HepG2 (cell line): Measurements from ENCODE around the gene PCNT. TPM values are rescaled to one million over a fixed set of nuclear protein-coding genes. Genes with fewer than 3 reads are reported as not detected.

ENCODE experiments used
- HMGA1 ChIP-seq: sonication (generic); formaldehyde crosslinking; conservative IDR thresholded peaks from 2 replicates; pipeline ENCODE4 v1.4.0; 2020; ENCODE audit warnings: missing genetic modification reagents
- NCOA1 ChIP-seq: sonication (generic); formaldehyde crosslinking; IDR thresholded peaks from 2 replicates; pipeline ENCODE4 v1.9.0; 2021; ENCODE audit warnings: missing genetic modification reagents
- SMYD3 ChIP-seq: sonication (generic); formaldehyde crosslinking; IDR thresholded peaks from 2 replicates; pipeline ENCODE4 v1.8.1; 2023; ENCODE audit warnings: mild to moderate bottlenecking, missing genetic modification reagents
- TBX2 ChIP-seq: sonication (generic); formaldehyde crosslinking; IDR thresholded peaks from 2 replicates; pipeline ENCODE4 v1.5.0; 2020; ENCODE audit warnings: missing genetic modification reagents, mild to moderate bottlenecking, borderline replicate concordance
- TGIF2 ChIP-seq: IDR thresholded peaks from 2 replicates; pipeline ENCODE4 v1.6.1; 2016; ENCODE audit warnings: control low read depth, missing compliant biosample characterization
- ZNF496 ChIP-seq: sonication (generic); formaldehyde crosslinking; IDR thresholded peaks from 2 replicates; pipeline ENCODE4 v1.8.1; 2023; ENCODE audit warnings: mild to moderate bottlenecking, moderate library complexity, missing genetic modification reagents; ENCODE audit not compliant: insufficient replicate concordance
- ZNF563 ChIP-seq: sonication (generic); formaldehyde crosslinking; IDR thresholded peaks from 2 replicates; pipeline ENCODE4 v1.8.0; 2022; ENCODE audit warnings: mild to moderate bottlenecking, moderate library complexity, missing genetic modification reagents
- ZNF564 ChIP-seq: sonication (generic); formaldehyde crosslinking; IDR thresholded peaks from 2 replicates; pipeline ENCODE4 v1.8.1; 2023; ENCODE audit warnings: mild to moderate bottlenecking, missing genetic modification reagents
- ZNF674 ChIP-seq: sonication (generic); formaldehyde crosslinking; IDR thresholded peaks from 2 replicates; pipeline ENCODE4 v1.5.0; 2020; ENCODE audit warnings: low read depth, mild to moderate bottlenecking, missing genetic modification reagents
- ZSCAN31 ChIP-seq: sonication (generic); formaldehyde crosslinking; IDR thresholded peaks from 2 replicates; pipeline ENCODE4 v1.5.0; 2020; ENCODE audit warnings: low read depth, mild to moderate bottlenecking, missing genetic modification reagents
- polyA plus RNA-seq, 8 experiments: library from polyadenylated mRNA; depleted of rRNA in 3 of 8; stranded (reverse) in 7 of 8; unstranded in 1 of 8; fragments of >200 nt; fragmentation: Illumina TruSeq in 4 of 8; extraction: Trizol in 4 of 8; gene quantifications; 2 replicates each; pipeline versions ENCODE4 v1.2.1 to v1.2.3, GENCODE V29; 2011 to 2016; ENCODE audit warnings: low read depth in 4 of 8, missing spikeins in 1 of 8, mixed read lengths in 1 of 8; ENCODE audit not compliant: insufficient read depth in 1 of 8
- total RNA-seq, 5 experiments: library from RNA; depleted of rRNA; stranded (reverse); fragments of >200 nt; fragmentation: Illumina TruSeq; extraction: Trizol; gene quantifications; 2 replicates each; pipeline ENCODE4 v1.2.3, GENCODE V29; 2016; ENCODE audit warnings: low read depth in 1 of 5
- TF ChIP-seq, protein P1 (sequence below): fragments of 450-650 bp; IDR thresholded peaks from 2 replicates; pipeline ENCODE4 v1.6.1; 2017; ENCODE audit warnings: mild to moderate bottlenecking
- TF ChIP-seq, protein P2 (sequence below): sonication (generic); formaldehyde crosslinking; IDR thresholded peaks from 2 replicates; pipeline ENCODE4 v1.5.0; 2020; ENCODE audit warnings: missing genetic modification reagents
- TF ChIP-seq, protein P3 (sequence below): sonication (generic); formaldehyde crosslinking; IDR thresholded peaks from 2 replicates; pipeline ENCODE4 v1.5.1; 2020; ENCODE audit warnings: missing genetic modification reagents, mild to moderate bottlenecking, borderline replicate concordance
- TF ChIP-seq, protein P4 (sequence below): sonication (generic); formaldehyde crosslinking; IDR thresholded peaks from 2 replicates; pipeline ENCODE4 v1.5.0; 2020; ENCODE audit warnings: mild to moderate bottlenecking, missing genetic modification reagents
- TF ChIP-seq, protein P5 (sequence below): sonication (generic); formaldehyde crosslinking; conservative IDR thresholded peaks from 2 replicates; pipeline ENCODE4 v1.8.1; 2023; ENCODE audit warnings: missing genetic modification reagents
- TF ChIP-seq, protein P6 (sequence below): sonication (generic); formaldehyde crosslinking; IDR thresholded peaks from 2 replicates; pipeline ENCODE4 v1.8.0; 2023; ENCODE audit warnings: mild to moderate bottlenecking, missing genetic modification reagents

Gene PCNT
- total and polyA plus RNA-seq, 2 of the 13 experiments (the other 11 are each of a cell fraction or from before 2014, with no cell fraction given), result 5.6 to 12.4 TPM

DNA sequence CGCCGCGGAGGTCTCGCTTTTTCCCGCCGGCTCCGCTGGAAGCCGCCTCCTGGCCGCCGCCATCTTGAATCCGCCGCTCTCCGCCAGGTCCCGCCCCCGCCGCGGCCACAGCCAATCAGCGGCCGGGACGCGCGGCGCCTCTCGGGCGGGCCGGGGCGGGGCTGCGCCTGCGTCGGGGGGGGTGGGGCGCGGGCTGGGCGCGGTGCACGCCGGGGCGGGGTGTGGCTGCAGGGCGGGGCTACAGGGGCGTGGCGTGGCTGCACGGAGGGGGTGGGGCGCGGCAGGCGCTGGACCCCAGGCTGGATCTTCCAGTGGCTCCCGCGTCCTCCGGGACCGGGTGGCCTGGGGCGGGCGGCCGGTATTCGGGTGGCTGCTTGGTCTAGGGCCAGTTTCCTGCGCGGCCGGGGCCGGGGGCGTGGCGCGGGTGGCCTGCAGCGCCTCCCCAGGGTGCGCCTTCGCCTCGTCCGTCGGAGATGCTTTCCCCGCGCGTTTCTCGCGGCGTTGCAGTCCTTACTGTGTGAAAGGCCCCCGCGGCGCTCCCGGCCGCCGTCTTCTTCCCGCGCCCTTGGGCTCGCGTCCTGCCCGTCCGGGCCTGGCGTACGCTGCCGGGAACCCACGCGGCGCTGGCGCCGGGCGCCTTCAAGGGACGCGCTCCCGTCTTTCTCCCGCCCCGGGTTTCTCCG is 575 bp downstream of the PCNT start (continued):
- TF ChIP-seq, protein P1, sequence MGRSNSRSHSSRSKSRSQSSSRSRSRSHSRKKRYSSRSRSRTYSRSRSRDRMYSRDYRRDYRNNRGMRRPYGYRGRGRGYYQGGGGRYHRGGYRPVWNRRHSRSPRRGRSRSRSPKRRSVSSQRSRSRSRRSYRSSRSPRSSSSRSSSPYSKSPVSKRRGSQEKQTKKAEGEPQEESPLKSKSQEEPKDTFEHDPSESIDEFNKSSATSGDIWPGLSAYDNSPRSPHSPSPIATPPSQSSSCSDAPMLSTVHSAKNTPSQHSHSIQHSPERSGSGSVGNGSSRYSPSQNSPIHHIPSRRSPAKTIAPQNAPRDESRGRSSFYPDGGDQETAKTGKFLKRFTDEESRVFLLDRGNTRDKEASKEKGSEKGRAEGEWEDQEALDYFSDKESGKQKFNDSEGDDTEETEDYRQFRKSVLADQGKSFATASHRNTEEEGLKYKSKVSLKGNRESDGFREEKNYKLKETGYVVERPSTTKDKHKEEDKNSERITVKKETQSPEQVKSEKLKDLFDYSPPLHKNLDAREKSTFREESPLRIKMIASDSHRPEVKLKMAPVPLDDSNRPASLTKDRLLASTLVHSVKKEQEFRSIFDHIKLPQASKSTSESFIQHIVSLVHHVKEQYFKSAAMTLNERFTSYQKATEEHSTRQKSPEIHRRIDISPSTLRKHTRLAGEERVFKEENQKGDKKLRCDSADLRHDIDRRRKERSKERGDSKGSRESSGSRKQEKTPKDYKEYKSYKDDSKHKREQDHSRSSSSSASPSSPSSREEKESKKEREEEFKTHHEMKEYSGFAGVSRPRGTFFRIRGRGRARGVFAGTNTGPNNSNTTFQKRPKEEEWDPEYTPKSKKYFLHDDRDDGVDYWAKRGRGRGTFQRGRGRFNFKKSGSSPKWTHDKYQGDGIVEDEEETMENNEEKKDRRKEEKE, result no peak
- TF ChIP-seq, protein P2, sequence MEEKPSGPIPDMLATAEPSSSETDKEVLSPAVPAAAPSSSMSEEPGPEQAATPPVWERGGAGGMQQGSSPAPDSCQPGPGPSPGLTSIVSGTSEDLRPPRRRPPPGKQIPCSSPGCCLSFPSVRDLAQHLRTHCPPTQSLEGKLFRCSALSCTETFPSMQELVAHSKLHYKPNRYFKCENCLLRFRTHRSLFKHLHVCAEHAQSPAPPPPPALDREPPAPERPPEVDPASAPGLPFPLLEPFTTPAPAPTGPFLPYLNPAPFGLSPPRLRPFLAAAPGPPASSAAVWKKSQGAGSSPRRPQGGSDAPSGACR (CRISPR knock-in tag), result no peak
- TF ChIP-seq TGIF2 (CRISPR knock-in tag) (no peak; the same call in 1 of the 2 replicates), ZNF674 (CRISPR knock-in tag) (no peak), ZSCAN31 (CRISPR knock-in tag) (0 out of 2 replicates have a peak, but pooled peaks have one; percentile 67), NCOA1 (CRISPR knock-in tag) (peak; percentile 42; the same call in 1 of the 2 replicates), TBX2 (CRISPR knock-in tag) (0 out of 2 replicates have a peak, but pooled peaks have one; percentile 30), ZNF563 (peak; percentile 73; the same call in 1 of the 2 replicates), ZNF564 (CRISPR knock-in tag) (peak; percentile 50; the same call in 1 of the 2 replicates), HMGA1 (CRISPR knock-in tag) (no peak), ZNF496 (CRISPR knock-in tag) (no peak), SMYD3 (CRISPR knock-in tag) (no peak)
- TF ChIP-seq, protein P3, sequence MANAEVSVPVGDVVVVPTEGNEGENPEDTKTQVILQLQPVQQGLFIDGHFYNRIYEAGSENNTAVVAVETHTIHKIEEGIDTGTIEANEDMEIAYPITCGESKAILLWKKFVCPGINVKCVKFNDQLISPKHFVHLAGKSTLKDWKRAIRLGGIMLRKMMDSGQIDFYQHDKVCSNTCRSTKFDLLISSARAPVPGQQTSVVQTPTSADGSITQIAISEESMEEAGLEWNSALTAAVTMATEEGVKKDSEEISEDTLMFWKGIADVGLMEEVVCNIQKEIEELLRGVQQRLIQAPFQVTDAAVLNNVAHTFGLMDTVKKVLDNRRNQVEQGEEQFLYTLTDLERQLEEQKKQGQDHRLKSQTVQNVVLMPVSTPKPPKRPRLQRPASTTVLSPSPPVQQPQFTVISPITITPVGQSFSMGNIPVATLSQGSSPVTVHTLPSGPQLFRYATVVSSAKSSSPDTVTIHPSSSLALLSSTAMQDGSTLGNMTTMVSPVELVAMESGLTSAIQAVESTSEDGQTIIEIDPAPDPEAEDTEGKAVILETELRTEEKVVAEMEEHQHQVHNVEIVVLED (CRISPR knock-in tag), result no peak
- TF ChIP-seq, protein P4, sequence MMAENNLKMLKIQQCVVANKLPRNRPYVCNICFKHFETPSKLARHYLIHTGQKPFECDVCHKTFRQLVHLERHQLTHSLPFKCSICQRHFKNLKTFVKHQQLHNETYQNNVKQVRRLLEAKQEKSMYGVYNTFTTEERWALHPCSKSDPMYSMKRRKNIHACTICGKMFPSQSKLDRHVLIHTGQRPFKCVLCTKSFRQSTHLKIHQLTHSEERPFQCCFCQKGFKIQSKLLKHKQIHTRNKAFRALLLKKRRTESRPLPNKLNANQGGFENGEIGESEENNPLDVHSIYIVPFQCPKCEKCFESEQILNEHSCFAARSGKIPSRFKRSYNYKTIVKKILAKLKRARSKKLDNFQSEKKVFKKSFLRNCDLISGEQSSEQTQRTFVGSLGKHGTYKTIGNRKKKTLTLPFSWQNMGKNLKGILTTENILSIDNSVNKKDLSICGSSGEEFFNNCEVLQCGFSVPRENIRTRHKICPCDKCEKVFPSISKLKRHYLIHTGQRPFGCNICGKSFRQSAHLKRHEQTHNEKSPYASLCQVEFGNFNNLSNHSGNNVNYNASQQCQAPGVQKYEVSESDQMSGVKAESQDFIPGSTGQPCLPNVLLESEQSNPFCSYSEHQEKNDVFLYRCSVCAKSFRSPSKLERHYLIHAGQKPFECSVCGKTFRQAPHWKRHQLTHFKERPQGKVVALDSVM, result no peak
- TF ChIP-seq, protein P5, sequence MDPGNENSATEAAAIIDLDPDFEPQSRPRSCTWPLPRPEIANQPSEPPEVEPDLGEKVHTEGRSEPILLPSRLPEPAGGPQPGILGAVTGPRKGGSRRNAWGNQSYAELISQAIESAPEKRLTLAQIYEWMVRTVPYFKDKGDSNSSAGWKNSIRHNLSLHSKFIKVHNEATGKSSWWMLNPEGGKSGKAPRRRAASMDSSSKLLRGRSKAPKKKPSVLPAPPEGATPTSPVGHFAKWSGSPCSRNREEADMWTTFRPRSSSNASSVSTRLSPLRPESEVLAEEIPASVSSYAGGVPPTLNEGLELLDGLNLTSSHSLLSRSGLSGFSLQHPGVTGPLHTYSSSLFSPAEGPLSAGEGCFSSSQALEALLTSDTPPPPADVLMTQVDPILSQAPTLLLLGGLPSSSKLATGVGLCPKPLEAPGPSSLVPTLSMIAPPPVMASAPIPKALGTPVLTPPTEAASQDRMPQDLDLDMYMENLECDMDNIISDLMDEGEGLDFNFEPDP (CRISPR knock-in tag), result 0 out of 2 replicates have a peak, but pooled peaks have one; percentile 93
- TF ChIP-seq, protein P6, sequence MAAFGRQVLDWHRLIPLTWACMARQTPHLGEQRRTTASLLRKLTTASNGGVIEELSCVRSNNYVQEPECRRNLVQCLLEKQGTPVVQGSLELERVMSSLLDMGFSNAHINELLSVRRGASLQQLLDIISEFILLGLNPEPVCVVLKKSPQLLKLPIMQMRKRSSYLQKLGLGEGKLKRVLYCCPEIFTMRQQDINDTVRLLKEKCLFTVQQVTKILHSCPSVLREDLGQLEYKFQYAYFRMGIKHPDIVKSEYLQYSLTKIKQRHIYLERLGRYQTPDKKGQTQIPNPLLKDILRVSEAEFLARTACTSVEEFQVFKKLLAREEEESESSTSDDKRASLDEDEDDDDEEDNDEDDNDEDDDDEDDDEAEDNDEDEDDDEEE (CRISPR knock-in tag), result 0 out of 2 replicates have a peak, but pooled peaks have one; percentile 13
